ACC112 (cell line): Measurements from ENCODE around the gene SYNPR.

Experiments
- H2AFZ ChIP-seq: fragments of 200-600 bp; sonication (generic); one replicate; pipeline ENCODE4 v1.6.0; 2017; ENCODE audit warnings: antibody characterized with exemption, low read length; ENCODE audit not compliant: unreplicated experiment
- H3K27ac ChIP-seq: fragments of 200-600 bp; sonication (generic); 2 replicates; pipeline ENCODE4 v1.5.1; 2014; ENCODE audit warnings: low read depth, mild to moderate bottlenecking, antibody characterized with exemption, low read length, moderate library complexity
- H3K27me3 ChIP-seq: fragments of 200-600 bp; sonication (generic); 2 replicates; pipeline ENCODE4 v1.6.1; 2014; ENCODE audit warnings: mild to moderate bottlenecking, antibody characterized with exemption, low read length, moderate library complexity, mixed read lengths; ENCODE audit not compliant: insufficient read depth
- H3K36me3 ChIP-seq: fragments of 200-600 bp; sonication (generic); 2 replicates; pipeline ENCODE4 v1.6.1; 2016; ENCODE audit warnings: mild to moderate bottlenecking, antibody characterized with exemption, low read length, moderate library complexity, mixed read lengths; ENCODE audit not compliant: insufficient read depth
- H3K4me1 ChIP-seq: fragments of 200-600 bp; sonication (generic); one replicate; pipeline ENCODE4 v1.6.1; 2016; ENCODE audit warnings: low read length, mixed read lengths; ENCODE audit not compliant: insufficient read depth, unreplicated experiment, control insufficient read depth
- H3K4me3 ChIP-seq: fragments of 200-600 bp; sonication (generic); 2 replicates; pipeline ENCODE4 v1.5.1; 2014; ENCODE audit warnings: mild to moderate bottlenecking, low read depth, low read length
- H3K79me2 ChIP-seq: fragments of 200-600 bp; sonication (generic); one replicate; pipeline ENCODE4 v1.6.0; 2016; ENCODE audit warnings: low read length; ENCODE audit not compliant: control insufficient read depth, unreplicated experiment, insufficient read depth

The SYNPR gene

GRCh38 chr3:63519426-63519825 lies 241.3 kb downstream of the SYNPR start:
- no peaks in the 10 kb centered on the region for H3K79me2 ChIP-seq
- H3K27ac ChIP-seq = no peak overlapping the region
- no peaks in the 10 kb centered on the region for H3K36me3 ChIP-seq
- H3K4me3 ChIP-seq = no peak overlapping the region
- H2AFZ ChIP-seq = no peak overlapping the region
- H3K27me3 ChIP-seq = peaks cover 41% of the 10 kb centered on the region
- H3K4me1 ChIP-seq = no peaks in the 10 kb centered on the region

- Histone ChIP-seq H3K4me1 (no peaks in the 10 kb centered on the region), H2AFZ (no peak overlapping the region), H3K36me3 (no peaks in the 10 kb centered on the region), H3K27me3 (peaks cover 29% of the 10 kb centered on the region; the same call in 1 of the 2 replicates), H3K79me2 (no peaks in the 10 kb centered on the region), H3K27ac (no peak overlapping the region), H3K4me3 (no peak overlapping the region)
Measured at GRCh38 chr3:63521657-63522056, 243.5 kb downstream of the SYNPR start.

GRCh38 chr3:63523100-63523499 lies 245.0 kb downstream of the SYNPR start:
- Histone ChIP-seq H3K4me3 (no peak overlapping the region), H3K36me3 (no peaks in the 10 kb centered on the region), H2AFZ (no peak overlapping the region), H3K79me2 (no peaks in the 10 kb centered on the region), H3K27me3 (peaks cover 20% of the 10 kb centered on the region), H3K27ac (no peak overlapping the region), H3K4me1 (no peaks in the 10 kb centered on the region)

- H3K4me3 ChIP-seq = no peak overlapping the region
- H2AFZ ChIP-seq = no peak overlapping the region
- no peak overlapping the region for H3K27ac ChIP-seq
- H3K4me1 ChIP-seq = no peaks in the 10 kb centered on the region
- H3K79me2 ChIP-seq = no peaks in the 10 kb centered on the region
- no peaks in the 10 kb centered on the region for H3K36me3 ChIP-seq
- H3K27me3 ChIP-seq = peaks cover 24% of the 10 kb centered on the region
Measured at GRCh38 chr3:63528325-63529000, 250.4 kb downstream of the SYNPR start.

DNA sequence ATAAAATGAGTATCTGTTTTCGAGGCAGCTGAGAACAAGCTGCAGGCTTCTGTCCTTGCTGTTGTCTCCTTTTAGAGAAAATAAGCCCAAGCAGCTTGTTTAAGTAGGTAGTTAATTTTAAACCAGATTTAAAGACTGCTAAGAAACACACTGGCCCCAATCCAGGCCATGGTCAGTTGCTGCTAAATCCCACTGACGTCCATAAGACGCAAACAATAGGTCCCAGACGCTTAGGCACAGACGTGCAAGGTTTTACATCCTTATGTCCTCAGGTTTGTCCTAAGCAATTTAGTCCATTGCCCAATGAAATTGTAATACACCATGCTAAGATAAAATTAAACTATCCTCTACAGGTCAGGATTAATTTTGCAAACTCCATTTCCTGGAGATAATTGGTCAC lies 254.4 kb downstream of the SYNPR start:
- no peaks in the 10 kb centered on the region for H3K36me3 ChIP-seq

GRCh38 chr3:63538919-63539318 lies 260.8 kb downstream of the SYNPR start:
- no peaks in the 10 kb centered on the region for H3K4me1 ChIP-seq
- no peak overlapping the region for H3K27ac ChIP-seq
- peaks cover 7% of the 10 kb centered on the region; the same call in 1 of the 2 replicates for H3K27me3 ChIP-seq
- H3K4me3 ChIP-seq = peak overlapping the region; percentile 57
- no peaks in the 10 kb centered on the region for H3K79me2 ChIP-seq
- no peaks in the 10 kb centered on the region for H3K36me3 ChIP-seq
- H2AFZ ChIP-seq = peak overlapping the region; percentile 61

More for the DNA sequence above, 254.4 kb downstream of the SYNPR start:
- Histone ChIP-seq H3K4me1 (no peaks in the 10 kb centered on the region), H3K79me2 (no peaks in the 10 kb centered on the region), H3K27ac (no peak overlapping the region), H2AFZ (no peak overlapping the region), H3K4me3 (no peak overlapping the region), H3K27me3 (peaks cover 16% of the 10 kb centered on the region)

DNA sequence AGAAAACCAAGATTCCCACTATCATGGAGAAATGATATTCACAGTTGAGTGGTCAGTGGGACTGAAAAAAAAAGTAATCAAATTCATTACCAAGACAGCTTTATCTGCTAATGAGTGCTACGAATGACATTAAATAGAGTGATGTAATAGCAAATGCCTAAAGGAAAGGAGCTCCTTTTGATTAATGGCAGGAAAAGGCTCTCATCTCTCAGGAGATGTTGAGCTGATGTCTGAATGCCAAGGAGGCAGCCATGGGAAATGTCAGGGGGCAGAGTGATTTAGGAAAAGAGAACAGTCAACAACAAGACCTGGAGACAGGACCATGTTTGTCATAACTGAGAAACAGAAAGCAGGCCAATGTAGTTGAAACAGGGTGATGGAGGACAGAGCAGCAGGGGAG lies 277.7 kb downstream of the SYNPR start:
- no peak overlapping the region for H2AFZ ChIP-seq
- H3K36me3 ChIP-seq = no peaks in the 10 kb centered on the region
- no peak overlapping the region for H3K27ac ChIP-seq
- peaks cover 6% of the 10 kb centered on the region; the same call in 1 of the 2 replicates for H3K27me3 ChIP-seq
- H3K79me2 ChIP-seq = no peaks in the 10 kb centered on the region
- no peaks in the 10 kb centered on the region for H3K4me1 ChIP-seq
- no peak overlapping the region for H3K4me3 ChIP-seq

GRCh38 chr3:63556401-63556800 lies 278.3 kb downstream of the SYNPR start:
- no peak overlapping the region for H3K27ac ChIP-seq
- no peaks in the 10 kb centered on the region for H3K79me2 ChIP-seq
- no peaks in the 10 kb centered on the region for H3K36me3 ChIP-seq
- no peaks in the 10 kb centered on the region for H3K4me1 ChIP-seq
- H3K4me3 ChIP-seq = no peak overlapping the region
- H3K27me3 ChIP-seq = peaks cover 1% of the 10 kb centered on the region; the same call in 1 of the 2 replicates
- H2AFZ ChIP-seq = no peak overlapping the region

GRCh38 chr3:63557912-63558311 lies 279.8 kb downstream of the SYNPR start:
- Histone ChIP-seq H3K36me3 (no peaks in the 10 kb centered on the region), H3K4me1 (no peaks in the 10 kb centered on the region), H3K27ac (no peak overlapping the region)

DNA sequence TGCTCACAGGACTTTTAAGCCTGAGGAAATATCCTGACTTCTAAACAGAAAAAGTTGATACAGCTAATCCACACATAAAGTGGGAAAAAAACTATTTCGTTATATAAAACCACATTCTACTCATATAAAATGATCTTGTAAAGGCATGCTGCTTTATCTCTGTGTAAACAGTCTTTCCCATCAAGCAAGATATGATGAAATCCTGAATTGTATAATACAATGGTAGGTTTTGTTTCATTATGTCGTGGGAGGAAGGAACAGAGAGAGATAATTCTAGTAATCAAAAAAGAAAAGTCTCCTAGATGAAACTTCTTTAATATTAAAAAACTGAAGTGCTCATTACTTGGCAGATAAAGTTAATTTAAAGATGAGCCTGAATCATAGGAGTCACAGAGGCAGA lies 281.8 kb downstream of the SYNPR start:
- no peaks in the 10 kb centered on the region for H3K79me2 ChIP-seq
- H3K27me3 ChIP-seq = 0 out of 2 replicates have a peak, but pooled peaks cover 13% of the 10 kb centered on the region
- no peak overlapping the region for H3K4me3 ChIP-seq
- no peaks in the 10 kb centered on the region for H3K4me1 ChIP-seq
- H3K36me3 ChIP-seq = no peaks in the 10 kb centered on the region
- H2AFZ ChIP-seq = no peak overlapping the region
- H3K27ac ChIP-seq = no peak overlapping the region

More at GRCh38 chr3:63557912-63558311, 279.8 kb downstream of the SYNPR start:
- Histone ChIP-seq H3K79me2 (no peaks in the 10 kb centered on the region), H2AFZ (no peak overlapping the region), H3K27me3 (0 out of 2 replicates have a peak, but pooled peaks cover 9% of the 10 kb centered on the region), H3K4me3 (no peak overlapping the region)

GRCh38 chr3:63561879-63562278 lies 283.8 kb downstream of the SYNPR start:
- H3K4me1 ChIP-seq = no peaks in the 10 kb centered on the region
- H3K27ac ChIP-seq = no peak overlapping the region
- no peak overlapping the region for H3K4me3 ChIP-seq

More at GRCh38 chr3:63561879-63562278, 283.8 kb downstream of the SYNPR start:
- Histone ChIP-seq H3K27me3 (0 out of 2 replicates have a peak, but pooled peaks cover 13% of the 10 kb centered on the region), H3K79me2 (no peaks in the 10 kb centered on the region), H3K36me3 (no peaks in the 10 kb centered on the region), H2AFZ (no peak overlapping the region)
